Measurements from ENCODE around the gene SEZ6L.

DNA sequence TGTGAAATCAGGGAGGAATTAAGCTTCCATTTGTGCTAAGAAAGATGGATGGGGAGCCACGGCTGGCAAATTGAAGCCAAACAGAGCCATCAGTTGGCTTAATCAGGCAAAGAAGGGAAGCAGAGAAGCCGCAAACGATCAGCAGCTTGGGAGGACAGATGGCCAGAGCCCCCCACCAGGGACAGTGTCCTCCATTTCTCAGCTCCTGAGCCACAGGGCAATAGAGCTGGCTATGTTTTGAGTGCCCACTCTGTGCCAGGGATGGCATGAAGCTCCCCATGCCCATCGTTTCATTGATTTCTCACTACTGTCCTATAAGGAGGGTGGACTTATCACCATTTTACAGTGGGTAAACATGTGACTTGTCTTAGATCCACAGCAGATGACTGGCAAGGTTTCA, 133.5 kb downstream of the SEZ6L start:
- no peak for TF ChIP-seq TEAD4 (IDR thresholded peaks at IDR 0.05)
- TF ChIP-seq RAD21 (IDR thresholded peaks at IDR 0.05; ENCODE audit: low read depth) = no peak
- TF ChIP-seq CEBPB (IDR thresholded peaks at IDR 0.05) = no peak
- TF ChIP-seq FOXM1 (IDR thresholded peaks at IDR 0.05; ENCODE audit: borderline replicate concordance, low read depth) = no peak
- no peak for TF ChIP-seq CREB1 (IDR thresholded peaks at IDR 0.05; ENCODE audit: low read depth)
- TF ChIP-seq EP300 (IDR thresholded peaks at IDR 0.05; ENCODE audit: borderline replicate concordance) = no peak
- TF ChIP-seq, protein P1, sequence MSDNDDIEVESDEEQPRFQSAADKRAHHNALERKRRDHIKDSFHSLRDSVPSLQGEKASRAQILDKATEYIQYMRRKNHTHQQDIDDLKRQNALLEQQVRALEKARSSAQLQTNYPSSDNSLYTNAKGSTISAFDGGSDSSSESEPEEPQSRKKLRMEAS (IDR thresholded peaks at IDR 0.05) = no peak
- no peak for TF ChIP-seq YY1 (IDR thresholded peaks at IDR 0.05; ENCODE audit: low read depth)
- TF ChIP-seq, protein P2, sequence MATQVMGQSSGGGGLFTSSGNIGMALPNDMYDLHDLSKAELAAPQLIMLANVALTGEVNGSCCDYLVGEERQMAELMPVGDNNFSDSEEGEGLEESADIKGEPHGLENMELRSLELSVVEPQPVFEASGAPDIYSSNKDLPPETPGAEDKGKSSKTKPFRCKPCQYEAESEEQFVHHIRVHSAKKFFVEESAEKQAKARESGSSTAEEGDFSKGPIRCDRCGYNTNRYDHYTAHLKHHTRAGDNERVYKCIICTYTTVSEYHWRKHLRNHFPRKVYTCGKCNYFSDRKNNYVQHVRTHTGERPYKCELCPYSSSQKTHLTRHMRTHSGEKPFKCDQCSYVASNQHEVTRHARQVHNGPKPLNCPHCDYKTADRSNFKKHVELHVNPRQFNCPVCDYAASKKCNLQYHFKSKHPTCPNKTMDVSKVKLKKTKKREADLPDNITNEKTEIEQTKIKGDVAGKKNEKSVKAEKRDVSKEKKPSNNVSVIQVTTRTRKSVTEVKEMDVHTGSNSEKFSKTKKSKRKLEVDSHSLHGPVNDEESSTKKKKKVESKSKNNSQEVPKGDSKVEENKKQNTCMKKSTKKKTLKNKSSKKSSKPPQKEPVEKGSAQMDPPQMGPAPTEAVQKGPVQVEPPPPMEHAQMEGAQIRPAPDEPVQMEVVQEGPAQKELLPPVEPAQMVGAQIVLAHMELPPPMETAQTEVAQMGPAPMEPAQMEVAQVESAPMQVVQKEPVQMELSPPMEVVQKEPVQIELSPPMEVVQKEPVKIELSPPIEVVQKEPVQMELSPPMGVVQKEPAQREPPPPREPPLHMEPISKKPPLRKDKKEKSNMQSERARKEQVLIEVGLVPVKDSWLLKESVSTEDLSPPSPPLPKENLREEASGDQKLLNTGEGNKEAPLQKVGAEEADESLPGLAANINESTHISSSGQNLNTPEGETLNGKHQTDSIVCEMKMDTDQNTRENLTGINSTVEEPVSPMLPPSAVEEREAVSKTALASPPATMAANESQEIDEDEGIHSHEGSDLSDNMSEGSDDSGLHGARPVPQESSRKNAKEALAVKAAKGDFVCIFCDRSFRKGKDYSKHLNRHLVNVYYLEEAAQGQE (IDR thresholded peaks at IDR 0.05; ENCODE audit: low read depth) = no peak
- no peak for TF ChIP-seq TCF12 (IDR thresholded peaks at IDR 0.05; ENCODE audit: low read depth)
- TF ChIP-seq TAF1 (IDR thresholded peaks at IDR 0.05; ENCODE audit: low read depth) = no peak
- no peak for TF ChIP-seq NFIC (IDR thresholded peaks at IDR 0.05)
- no peak for TF ChIP-seq EGR1 (IDR thresholded peaks at IDR 0.05)
- TF ChIP-seq, protein P3, sequence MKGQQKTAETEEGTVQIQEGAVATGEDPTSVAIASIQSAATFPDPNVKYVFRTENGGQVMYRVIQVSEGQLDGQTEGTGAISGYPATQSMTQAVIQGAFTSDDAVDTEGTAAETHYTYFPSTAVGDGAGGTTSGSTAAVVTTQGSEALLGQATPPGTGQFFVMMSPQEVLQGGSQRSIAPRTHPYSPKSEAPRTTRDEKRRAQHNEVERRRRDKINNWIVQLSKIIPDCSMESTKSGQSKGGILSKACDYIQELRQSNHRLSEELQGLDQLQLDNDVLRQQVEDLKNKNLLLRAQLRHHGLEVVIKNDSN (IDR thresholded peaks at IDR 0.05) = no peak
